SK-N-SH treated with all-trans-retinoic acid at 6 μM for 48 hours (cell line): ENCODE data around the gene CD274.
A peak's percentile ranks its signal among the peaks of the same experiment; 100 is the strongest.
"Not testable (repeated sequence)": the region's sequence is repeated elsewhere in the genome, so short reads cannot be mapped to it uniquely, and the experiment has no call there.

Experiments
- ATAC-seq: fragments of 200-7000 bp; cut with Tn5 transposase; 3 replicates; pipeline ENCODE4 v1.9.1; 2020; ENCODE audit warnings: mild to moderate bottlenecking, moderate library complexity
- CREB5 ChIP-seq: fragments of 250-450 bp; sonication (Bioruptor Pico); IDR thresholded peaks from 2 replicates; pipeline ENCODE4 v1.5.1; 2020; ENCODE audit warnings: low read depth, mild to moderate bottlenecking, moderate library complexity
- ESRRG ChIP-seq: fragments of 250-450 bp; sonication (Bioruptor Pico); IDR thresholded peaks from 2 replicates; pipeline ENCODE4 v1.6.1; 2021; ENCODE audit warnings: mild to moderate bottlenecking
- GLIS3 ChIP-seq: fragments of 250-450 bp; sonication (Bioruptor Pico); IDR thresholded peaks from 2 replicates; pipeline ENCODE4 v1.5.0; 2020; ENCODE audit warnings: mild to moderate bottlenecking, moderate library complexity
- ISL1 ChIP-seq: fragments of 250-450 bp; sonication (Bioruptor Pico); IDR thresholded peaks from 2 replicates; pipeline ENCODE4 v2.1.2; 2022; ENCODE audit warnings: mild to moderate bottlenecking, moderate library complexity
- PPARA ChIP-seq: fragments of 250-450 bp; sonication (Bioruptor Pico); IDR thresholded peaks from 2 replicates; pipeline ENCODE4 v1.5.0; 2020; ENCODE audit warnings: mild to moderate bottlenecking, borderline replicate concordance
- TCF4 ChIP-seq: fragments of 250-450 bp; sonication (Bioruptor Pico); IDR thresholded peaks from 2 replicates; pipeline ENCODE4 v1.8.0; 2021; ENCODE audit warnings: mild to moderate bottlenecking, moderate library complexity, borderline replicate concordance
- TOX ChIP-seq: fragments of 250-450 bp; sonication (Bioruptor Pico); IDR thresholded peaks from 2 replicates; pipeline ENCODE4 v1.8.0; 2021; ENCODE audit warnings: mild to moderate bottlenecking, moderate library complexity, borderline replicate concordance
- TSHZ2 ChIP-seq: fragments of 250-450 bp; sonication (Bioruptor Pico); IDR thresholded peaks from 2 replicates; pipeline ENCODE4 v1.5.0; 2020; ENCODE audit warnings: mild to moderate bottlenecking, moderate library complexity
- ZC3H10 ChIP-seq: fragments of 250-450 bp; sonication (Bioruptor Pico); IDR thresholded peaks from 2 replicates; pipeline ENCODE4 v1.5.1; 2021; ENCODE audit warnings: mild to moderate bottlenecking, moderate library complexity
- ZFP3 ChIP-seq: fragments of 250-450 bp; sonication (Bioruptor Pico); IDR thresholded peaks from 2 replicates; pipeline ENCODE4 v1.5.0; 2020; ENCODE audit warnings: mild to moderate bottlenecking, moderate library complexity
- ZFP30 ChIP-seq: fragments of 450-650 bp; formaldehyde crosslinking; IDR thresholded peaks from 2 replicates; pipeline ENCODE4 v1.5.0; 2022; ENCODE audit warnings: mild to moderate bottlenecking, moderate library complexity
- ZNF70 ChIP-seq: fragments of 450-650 bp; formaldehyde crosslinking; IDR thresholded peaks from 2 replicates; pipeline ENCODE4 v1.5.0; 2020; ENCODE audit warnings: mild to moderate bottlenecking, moderate library complexity
- ZNF8 ChIP-seq: fragments of 450-650 bp; formaldehyde crosslinking; IDR thresholded peaks from 2 replicates; pipeline ENCODE4 v1.5.0; 2020; ENCODE audit warnings: mild to moderate bottlenecking, moderate library complexity

CD274 gene

GRCh38 chr9:5433841-5434810 is 16.2 kb upstream of the CD274 start:
- ATAC-seq = not testable (repeated sequence)

GRCh38 chr9:5435912-5436311 is 14.4 kb upstream of the CD274 start:
- ATAC-seq = no peak
- no peak for TF ChIP-seq CREB5 (CRISPR knock-in tag)
- no peak for TF ChIP-seq TSHZ2 (CRISPR knock-in tag)
- TF ChIP-seq ESRRG (CRISPR knock-in tag) = no peak
- no peak for TF ChIP-seq ZNF8

GRCh38 chr9:5436441-5436840 is 13.9 kb upstream of the CD274 start:
- no peak for ATAC-seq
- TF ChIP-seq ZFP30 (CRISPR knock-in tag) = no peak
- no peak for TF ChIP-seq ZC3H10
- TF ChIP-seq ISL1 (CRISPR knock-in tag) = no peak
- TF ChIP-seq TOX (CRISPR knock-in tag) = no peak
- TF ChIP-seq ZNF70 (CRISPR knock-in tag) = no peak

- ATAC-seq = peak; percentile 99
- TF ChIP-seq ZNF70 (CRISPR knock-in tag) (no peak), ISL1 (CRISPR knock-in tag) (no peak), TOX (CRISPR knock-in tag) (no peak), ZFP3 (peak; percentile 34; the same call in 1 of the 2 replicates)
- TF ChIP-seq, all 23 proteins: peak for 1
These were observed 12.8 kb upstream of the CD274 start, which contains the start of gene PLGRKT for GRCh38 chr9:5437254-5438216. Gene PLGRKT (minus strand): TSS chr9:5437925. CDS start chr9:5431977, 5,948 bp downstream.

GRCh38 chr9:5438301-5439162 is 11.8 kb upstream of the CD274 start:
- TF ChIP-seq TCF4 (CRISPR knock-in tag) = no peak
- TF ChIP-seq ISL1 (CRISPR knock-in tag) = no peak
- TF ChIP-seq, all 23 proteins: peak for 0
- ATAC-seq = peak; percentile 1; the same call in 1 of the 3 replicates

GRCh38 chr9:5440426-5440825 is 9.9 kb upstream of the CD274 start:
- TF ChIP-seq CREB5 (CRISPR knock-in tag) (no peak), PPARA (CRISPR knock-in tag) (no peak), GLIS3 (CRISPR knock-in tag) (no peak)
- no peak for ATAC-seq
